CD4-positive, alpha-beta T cell treated with Interleukin-1 beta for 1 hour (primary cell): ENCODE data around the gene MAP3K5.
"Not testable (repeated sequence)": the region's sequence is repeated elsewhere in the genome, so short reads cannot be mapped to it uniquely, and the experiment has no call there.

Source experiments
- DNase-seq, 2 donors: peaks; one replicate each; pipeline ENCODE4 v3.0.0-alpha.2; 2020 to 2022

MAP3K5 gene

DNA sequence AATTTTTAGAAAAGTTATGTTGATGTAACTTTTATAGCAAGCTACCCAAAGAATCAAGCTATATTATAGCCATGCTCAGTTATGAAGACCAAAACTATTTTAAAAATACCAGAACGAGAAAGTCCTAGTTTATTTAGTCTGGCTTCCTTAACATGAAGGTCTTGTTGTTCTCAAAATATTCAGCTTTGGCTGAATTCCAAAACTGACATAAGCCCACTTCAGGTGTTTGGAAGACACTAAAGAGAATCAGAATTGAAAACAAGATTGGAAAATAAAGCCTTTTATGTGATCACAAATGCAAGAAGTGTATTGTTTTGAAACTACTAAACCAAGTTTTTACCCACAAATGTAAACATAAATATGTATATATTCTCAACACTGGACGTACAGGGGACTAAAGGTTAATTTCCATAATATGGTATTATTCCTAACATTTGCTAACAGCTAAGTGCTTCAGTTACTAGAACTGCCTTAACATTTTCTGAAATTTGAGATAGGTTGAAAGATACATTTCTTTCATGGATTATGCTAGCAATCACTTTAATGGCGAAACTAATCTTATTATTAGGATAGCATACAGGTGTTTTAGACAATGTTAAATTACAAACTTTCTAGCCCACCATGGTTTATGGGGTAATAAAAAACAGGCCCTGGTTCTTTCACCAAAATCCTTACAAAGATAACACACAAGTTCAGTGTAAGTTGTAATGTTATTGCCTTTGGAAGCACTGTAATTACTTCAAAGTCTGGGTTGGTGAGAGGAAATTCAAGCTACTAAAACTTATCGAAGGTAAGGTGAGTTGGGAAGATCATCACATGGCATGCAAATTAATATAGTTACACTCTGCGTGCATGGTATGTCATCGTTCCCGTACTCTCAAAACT is 1.6 kb downstream of the MAP3K5 start:
- DNase-seq: no peak

DNA sequence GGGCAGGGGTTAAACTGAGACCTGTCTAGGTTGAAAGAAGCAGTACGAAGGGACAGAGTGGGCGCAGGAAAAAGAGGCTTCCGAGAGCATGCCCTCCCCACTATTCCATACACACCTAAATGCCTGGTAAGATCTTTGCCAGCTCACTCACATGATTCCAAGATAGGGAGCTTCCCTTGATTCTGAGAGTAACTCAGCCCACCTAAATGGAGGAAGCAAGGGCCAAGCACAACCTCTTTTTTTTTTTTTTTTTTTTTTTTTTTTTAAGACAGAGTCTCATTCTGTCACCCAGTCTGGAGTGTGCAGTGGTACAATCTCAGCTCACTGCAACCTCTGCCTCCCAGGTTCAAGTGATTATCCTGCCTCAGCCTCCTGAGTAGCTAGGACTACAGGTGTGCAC is 2.8 kb downstream of the MAP3K5 start:
- not testable (repeated sequence) for DNase-seq

DNA sequence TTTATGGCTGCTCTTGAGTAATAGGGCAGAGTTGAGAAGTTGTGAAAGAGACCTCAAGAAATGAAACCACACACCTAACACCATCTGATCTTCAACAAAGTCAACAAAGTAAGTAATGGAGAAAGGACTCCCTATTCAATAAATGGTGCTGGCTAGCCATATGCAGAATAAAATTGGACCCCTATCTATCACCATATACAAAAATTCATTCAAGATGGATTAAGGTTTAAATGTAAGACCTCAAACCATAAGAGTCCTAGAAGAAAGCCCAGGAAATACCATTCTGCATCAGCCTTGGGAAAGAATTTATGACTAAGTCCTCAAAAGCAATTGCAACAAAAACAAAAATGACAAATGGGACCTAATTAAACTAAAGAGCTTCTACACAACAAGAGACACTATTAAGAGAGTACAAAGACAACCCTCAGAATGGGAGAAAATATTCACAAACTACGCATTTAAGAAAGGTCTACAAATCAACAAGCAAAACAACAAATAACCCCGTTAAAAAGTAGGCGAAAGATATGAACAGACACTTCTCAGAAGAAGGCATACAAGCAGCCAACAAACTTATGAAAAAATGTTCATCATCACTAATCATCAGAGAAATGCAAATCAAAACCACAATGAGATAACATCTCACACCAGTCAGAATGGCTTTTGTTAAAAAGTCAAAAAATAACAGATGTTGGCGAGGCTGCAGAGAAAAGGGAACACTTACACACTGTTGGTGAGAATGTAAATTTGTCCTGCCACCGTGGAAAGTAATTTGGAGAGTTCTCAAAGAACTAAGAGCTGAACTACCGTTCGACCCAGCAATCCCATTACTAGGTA is 4.0 kb downstream of the MAP3K5 start:
- DNase-seq: peak in 1 of 2 donors; percentile 71

DNA sequence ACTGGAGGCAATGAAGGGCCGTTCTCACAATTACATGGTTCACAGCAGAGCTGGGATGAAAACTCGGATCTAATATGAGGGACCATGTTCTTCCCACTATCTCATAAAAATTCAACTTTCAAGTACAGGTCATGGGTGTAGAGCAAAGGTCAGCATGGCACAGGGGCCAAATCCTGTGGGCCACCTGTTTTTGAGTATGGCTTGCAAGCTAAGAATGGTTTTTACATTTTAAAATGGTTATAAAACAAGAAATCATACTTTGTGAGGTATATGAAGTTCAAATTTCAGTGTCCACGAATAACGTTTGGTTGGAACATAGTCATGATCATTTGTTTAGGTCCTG is 4.6 kb downstream of the MAP3K5 start:
- no peak for DNase-seq

DNA sequence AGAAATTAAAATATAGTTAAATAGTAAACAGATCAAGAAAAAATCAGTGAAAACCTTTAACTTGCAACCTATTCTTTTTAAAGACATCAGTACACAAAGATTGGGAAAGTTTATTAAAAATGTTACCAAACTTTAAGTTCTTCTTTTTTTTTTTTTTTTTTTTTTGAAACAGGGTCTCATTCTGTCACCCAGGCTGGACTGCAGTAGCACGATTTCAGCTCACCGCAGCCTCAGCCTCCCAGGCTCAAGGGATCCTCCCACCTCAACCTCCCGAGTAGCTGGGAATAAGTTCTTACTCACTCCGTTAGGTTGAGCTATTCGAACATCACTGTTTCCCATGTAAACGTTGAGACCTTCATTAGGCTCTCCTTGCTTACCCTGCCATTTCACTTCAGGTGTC is 5.6 kb downstream of the MAP3K5 start:
- no peak for DNase-seq

DNA sequence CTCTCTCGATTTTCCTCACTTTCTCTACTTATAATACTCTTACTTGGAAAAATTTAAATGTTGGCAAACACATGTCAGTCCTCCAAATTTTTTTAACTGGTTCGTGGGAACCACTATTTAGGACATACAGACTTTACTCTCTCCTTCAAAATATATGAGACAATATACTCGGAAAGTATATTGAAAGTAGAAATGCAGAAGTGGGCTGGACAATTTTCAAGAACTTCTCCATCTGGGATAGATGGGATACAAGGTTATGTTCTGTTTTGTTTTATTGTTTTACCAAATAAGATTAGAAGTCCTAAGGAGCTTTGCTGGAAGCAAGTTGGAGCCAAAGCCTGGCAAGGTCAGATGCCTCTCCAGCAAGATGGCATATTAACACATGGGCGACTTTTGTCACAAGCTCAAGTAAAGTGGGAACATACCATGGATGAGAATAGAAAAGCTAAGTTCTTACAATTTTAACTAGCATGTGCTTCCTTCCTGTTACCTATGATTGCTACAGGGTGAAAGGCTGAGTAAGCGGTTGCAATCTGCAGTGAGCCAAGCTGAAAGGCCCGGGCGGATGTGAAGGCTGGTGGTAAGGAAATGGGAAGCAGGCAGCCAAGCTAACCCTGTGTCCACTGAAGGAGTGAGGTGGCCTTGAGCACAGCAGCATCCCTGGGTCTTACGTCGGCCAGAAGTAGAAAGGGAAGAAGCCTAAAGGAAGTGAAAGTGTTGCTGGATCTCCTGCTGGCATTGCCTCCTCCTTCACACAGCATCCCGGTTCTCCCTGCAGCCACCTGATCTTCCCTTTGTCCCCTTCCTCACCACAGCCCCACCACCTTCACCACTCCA is 7.1 kb downstream of the MAP3K5 start:
- peak; percentile 46 to 64 for DNase-seq

DNA sequence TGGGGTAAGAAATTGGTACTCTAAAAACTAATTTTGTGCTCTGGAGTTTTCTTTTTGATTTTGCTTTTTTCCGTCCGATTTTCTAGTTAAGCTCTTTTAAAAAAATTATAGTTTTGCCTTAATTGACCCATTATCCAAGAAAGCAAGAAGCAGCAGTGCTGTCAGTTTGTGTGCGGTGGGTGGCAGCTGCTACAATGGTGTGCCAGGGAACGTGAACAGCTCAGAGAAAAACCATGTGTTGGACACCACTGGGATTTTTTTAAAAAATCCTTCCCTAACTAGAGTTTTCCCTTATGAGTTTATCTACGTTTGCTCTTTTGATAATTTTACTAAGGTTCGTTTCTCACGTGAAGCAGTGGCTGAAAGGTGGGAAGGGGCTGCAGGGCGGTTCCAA is 8.0 kb downstream of the MAP3K5 start:
- no peak for DNase-seq

DNA sequence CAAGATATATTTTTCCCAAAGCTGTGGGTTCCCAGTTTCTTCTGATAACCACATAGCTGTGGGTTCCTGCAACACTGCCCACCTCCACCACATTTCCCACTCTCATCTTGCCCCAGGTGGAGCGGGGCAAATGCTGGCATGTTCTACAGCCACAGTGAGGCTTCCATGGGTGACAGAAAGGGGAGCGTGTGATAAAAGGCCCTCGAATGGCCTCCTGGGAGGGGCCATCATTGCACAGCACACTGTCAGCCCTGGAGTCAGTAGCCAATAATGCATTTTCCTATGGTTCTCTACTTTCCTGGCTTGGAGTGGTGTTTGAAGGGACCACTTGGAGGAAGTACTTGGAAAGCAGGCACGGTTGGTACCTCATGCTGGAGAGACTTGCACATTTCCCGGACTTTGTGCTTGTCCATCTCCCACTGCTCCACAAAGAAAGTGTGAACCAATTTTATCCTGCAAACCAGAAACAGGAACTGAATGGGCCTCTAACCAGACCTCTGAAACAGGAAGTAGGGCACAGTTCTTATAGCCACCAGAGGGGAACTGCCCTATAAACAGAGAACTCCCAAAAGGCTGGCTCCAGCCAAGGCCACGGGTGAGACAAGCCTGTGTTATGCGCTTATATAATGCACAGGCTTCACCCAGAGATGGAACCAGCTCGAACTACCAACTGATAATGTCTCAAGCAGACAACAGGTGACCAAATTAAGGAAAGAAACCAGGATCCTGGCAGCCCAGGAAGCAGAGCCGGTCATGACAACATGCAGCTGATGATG is 8.6 kb downstream of the MAP3K5 start:
- DNase-seq: peak; percentile 32 to 65

DNA sequence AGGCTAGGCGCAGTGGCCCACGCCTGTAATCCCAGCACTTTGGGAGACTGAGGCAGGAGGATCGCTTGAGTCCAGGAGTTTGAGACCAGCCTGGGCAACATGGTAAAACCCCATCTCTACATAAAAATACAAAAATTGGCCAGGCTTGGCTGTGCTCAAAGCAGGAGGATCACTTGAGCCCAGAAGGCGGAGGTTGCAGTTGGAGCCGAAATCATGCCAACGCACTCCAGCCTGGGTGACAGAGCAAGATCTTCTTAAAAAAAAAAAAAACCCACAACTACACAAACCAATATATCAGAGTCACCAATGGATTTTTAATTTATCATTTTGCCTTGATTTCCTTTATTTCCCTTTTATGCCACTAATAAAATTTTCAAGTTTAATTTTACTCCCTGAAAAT is 9.3 kb downstream of the MAP3K5 start:
- no peak for DNase-seq

DNA sequence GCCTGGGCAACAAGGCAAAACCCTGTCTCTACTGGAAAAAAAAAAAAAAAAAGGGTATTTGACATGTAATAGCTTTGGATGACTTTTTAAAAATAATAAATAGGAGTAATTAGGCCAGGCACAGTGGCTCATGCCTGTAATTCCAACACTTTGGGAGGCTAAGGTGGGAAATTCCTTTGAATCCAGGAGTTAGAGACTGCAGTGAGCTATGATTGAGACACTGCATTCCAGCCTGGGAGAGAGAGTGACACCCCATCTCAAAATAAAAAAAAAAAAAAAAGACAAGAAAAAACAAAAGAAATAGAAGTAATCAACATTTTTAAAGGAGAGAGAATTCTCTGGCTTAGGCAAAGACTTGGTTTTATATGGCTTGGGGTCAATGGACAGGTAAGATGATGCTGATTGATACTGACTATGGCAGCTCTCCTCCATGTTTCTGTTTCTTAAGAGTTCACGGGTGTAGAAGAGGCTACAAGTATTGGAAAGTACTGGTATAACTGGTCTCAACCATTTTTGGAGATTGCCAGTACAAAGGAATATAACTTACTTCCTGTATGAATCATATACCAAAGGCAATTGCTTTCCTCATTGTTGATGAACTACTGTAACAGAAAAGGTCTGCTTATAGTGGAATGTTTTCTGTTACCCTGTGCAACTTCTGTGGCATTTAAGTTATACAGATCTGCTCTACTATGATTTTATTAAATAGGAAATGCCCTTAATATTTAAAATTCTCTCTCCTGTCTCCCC is 10.1 kb downstream of the MAP3K5 start:
- no peak for DNase-seq

DNA sequence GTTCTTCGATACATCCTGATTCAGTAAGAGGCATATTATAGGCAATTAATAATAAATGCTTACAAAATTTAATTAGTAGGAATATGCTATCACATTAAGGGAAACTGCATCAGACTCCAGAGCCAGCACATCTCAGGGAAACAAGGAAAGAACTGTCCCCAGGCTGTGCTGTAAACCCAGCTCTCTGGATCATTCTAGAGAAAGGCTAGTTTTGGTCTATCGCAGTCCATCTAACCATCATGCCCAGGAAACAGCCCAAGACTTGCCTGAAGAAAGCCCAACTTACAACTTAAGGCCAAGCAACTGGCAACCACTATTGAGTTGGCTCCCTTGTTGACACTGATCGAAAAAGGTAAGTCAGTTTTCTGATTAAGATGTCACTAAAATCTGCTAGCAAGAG is 11.3 kb downstream of the MAP3K5 start:
- DNase-seq: no peak

DNA sequence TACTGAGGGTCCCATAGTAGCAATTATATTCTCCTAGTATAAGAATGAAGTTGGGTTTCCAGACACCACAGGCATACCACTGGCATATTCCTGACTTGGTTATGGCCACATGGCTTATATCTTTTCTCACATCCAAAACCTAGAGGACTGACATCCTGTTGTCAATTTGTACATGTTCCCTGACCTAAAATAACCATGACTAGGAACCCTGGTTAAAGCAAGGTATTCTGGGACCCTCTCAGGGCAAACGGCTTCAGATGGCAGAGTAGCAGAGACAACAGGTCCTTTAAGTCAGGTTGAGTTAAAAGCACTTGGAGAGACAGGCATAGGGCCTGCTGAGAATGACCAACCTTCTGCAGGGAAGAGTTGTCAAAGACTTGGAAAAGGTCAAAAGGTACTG is 12.6 kb downstream of the MAP3K5 start:
- no peak for DNase-seq

DNA sequence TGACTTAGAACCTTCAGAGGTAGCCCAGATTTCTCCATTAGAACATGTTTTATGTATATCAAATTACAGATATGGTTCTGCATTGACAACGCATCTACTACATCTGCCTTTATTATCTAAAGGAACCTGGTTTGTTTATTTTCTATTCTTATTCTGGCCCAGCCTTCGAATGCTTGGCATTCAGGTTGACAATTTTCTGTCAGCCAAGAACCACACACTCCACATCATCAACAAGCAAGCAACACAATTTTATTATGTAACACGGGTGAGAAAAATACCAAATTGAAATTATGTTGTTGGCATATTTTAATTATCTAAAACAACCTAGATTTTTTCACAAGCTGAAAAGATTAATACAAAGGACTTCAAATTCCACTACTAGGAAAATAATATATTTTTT is 14.6 kb downstream of the MAP3K5 start:
- no peak for DNase-seq

DNA sequence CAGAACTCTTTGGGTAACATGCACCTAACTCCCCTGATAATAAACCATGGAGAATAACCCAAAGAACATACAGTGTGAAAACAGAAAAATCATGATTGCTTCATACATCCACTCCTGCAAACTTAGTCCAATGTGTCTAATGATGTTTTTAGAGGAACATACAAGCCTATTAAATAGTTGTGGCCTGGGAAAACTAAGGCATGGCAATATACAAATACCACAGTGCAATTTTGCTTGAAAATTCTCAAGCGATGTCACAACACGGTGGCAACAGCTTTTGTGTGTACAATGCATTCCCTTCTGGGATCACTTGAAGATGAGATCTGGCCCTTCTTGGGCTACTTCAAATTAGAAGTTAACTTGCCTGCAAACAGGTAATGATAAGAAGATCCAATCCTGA is 16.7 kb downstream of the MAP3K5 start:
- no peak for DNase-seq

DNA sequence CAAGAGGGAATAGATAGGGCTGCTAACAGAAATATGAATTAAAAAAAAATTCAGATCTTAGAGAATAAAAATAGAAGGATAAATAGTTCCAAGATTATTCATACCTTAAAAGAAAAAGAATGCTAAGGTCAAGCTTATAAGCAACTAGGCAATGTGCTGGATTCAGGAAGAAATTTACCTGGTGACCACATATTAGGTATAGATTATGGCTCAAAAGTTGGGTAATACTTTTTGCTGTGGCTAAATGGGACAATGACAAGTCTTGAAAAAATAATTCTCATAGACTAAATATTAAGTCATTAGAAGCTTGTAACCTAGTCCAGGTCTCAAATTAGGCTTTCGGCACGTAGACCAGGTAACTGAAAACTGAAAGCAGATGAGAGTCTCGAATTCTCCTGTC is 17.2 kb downstream of the MAP3K5 start:
- no peak for DNase-seq

DNA sequence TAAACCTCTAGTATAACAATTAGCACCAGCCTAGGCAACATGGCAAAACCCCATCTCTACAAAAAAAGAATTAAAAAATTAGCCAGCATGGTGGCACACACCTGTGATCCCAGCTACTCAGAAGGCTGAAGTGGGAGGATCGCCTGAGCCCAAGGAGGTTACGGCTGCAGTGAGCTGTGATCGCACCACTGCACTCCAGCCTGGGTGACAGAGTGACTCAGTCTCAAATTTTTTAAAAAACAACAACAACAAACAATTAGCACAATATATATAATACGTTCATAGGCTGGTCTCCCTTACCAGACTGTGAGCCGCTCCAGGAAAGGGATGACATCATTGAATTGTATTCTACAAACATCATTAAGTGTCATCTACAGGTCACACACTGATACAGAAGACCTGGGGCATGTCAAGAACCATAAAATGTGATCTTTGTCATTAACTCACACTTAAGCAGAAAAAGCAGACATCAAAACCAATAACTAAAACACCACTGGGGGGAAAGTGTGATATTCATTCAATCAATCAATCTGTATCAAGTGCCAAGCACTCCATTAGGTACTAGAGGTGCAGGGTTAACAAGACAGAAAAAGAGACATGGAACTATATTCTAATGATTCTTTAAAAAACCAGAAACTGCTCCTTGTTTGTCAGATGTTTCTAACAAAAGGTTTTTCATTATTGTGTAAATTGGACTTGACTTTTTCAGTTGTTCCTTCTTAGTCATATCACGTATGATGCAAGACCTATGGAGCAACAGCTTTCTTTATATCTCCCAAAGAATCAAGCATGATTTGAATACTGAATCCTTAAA is 17.8 kb downstream of the MAP3K5 start:
- no peak for DNase-seq

DNA sequence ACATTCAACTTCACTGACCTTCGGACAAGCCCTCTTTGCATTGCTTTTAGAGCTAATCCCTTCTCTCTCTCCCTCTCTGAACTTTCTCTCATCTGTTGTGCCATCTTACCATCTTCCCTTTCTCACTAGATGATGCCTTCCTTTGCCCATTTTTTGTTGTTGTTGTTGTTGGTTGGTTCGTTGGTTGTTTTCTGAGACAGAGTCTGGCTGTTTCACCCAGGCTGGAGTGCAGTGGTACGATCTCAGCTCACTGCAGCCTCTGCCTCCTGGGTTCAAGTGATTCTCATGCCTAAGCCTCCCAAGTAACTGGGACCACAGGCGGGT is 18.8 kb downstream of the MAP3K5 start:
- no peak for DNase-seq

DNA sequence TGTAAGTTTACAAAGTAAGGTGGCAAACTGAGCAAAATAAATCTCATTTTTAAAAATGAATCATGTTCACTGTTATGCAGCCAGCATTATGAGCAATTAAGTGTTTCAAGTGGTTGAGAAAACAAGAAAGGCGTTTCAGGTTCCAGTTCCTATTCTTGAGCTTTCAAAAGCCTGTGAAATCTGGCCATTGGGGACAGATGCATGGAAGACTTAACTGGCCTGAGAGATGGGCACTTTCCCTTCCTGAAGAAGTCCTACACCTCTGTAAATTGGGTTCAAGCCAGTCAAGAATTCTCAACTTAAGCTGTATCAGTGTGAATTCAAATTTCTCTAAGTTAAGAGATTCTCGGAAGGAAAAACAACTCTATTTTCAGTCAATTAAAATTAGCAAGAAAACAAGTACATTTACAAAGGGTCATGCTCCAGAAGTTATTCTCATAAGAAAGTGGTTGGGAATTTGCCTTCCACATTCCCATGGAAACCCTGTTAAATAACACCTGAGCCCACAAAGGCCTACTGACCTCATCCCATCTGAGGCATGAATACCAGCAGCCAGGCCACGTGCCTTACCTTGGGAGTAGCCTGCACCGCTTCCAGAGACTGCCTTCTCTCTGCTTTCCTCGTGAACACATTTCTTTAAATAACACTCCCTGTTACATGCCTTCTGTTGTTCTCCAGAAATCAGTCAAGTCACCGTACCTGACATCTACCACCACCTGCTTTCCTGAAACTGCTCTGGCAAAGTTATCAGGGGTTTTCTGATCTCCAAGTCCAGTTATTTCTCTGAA is 19.4 kb downstream of the MAP3K5 start:
- DNase-seq: no peak

DNA sequence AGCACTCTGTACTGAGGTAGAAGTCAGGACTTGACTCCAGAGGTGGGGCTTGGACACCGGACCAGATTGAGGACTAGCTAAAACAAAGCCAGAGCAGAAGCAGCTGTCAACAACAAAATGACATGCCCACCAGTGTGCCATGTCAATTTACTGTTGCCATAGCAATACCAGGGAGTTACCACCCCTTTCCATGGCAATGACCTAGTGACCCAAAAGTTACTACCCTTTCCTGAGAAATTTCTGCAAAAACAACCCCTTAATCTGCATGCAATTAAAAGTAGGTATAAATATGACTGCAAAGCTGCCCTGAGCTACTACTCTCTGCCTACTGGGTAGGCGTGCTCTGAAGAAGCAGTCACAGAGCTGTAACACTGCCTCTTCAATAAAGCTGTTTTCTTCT is 21.0 kb downstream of the MAP3K5 start:
- DNase-seq: no peak

DNA sequence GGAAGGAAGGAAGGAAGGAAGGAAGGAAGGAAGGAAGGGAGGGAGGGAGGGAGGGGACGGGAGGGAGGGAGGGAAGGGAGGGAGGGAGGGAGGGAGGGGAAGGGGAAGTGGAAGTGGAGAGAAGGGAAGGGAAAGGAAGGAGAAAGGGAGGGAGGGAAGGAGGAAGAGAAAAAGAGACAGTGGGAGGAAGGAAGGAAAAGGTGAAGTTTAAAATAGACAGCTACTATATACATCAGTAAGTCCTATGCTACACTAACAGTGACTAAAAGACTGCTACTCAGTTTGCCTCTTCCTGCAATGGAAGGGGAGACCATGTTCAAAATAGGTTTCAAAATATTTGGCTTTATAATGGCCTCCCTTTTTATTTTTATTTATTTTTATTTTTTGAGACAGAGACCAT is 22.5 kb downstream of the MAP3K5 start:
- DNase-seq: no peak
